H54 (cell line): ENCODE data around the gene MACROD2.

Experiments
- DNase-seq: peaks from one replicate; pipeline ENCODE4 v3.0.0; 2011; ENCODE audit warnings: low spot score, mixed read lengths; ENCODE audit not compliant: insufficient read length
- FAIRE-seq: peaks from 3 replicates; lab custom pipeline; 2011; peaks lifted over from hg19 to GRCh38; lab: Jason Lieb, UNC
- POLR2A ChIP-seq: IDR thresholded peaks from 2 replicates; pipeline ENCODE4 v1.6.1; 2011; ENCODE audit warnings: low read depth, mild to moderate bottlenecking, low read length

MACROD2 gene

DNA sequence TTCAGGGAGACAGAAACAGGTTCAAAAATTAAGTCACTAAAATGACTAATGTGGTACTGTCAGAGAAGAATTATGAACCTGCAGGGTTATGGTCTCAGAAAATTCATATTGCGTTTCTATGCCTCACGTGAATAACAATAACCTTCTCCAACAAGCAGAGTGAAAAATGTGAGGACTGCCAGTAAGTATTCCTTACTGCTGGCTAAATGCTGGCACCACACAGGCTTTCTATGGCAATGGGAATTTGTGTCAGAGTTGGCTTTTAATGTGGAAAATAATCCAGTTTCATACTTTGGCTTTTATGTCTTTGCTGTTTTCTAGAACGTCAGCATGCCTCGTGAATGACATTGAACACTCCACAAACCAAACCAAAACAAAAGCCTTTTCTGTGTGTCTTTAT is 1922.0 kb downstream of the MACROD2 start:
- FAIRE-seq (no peak), DNase-seq (no peak)

DNA sequence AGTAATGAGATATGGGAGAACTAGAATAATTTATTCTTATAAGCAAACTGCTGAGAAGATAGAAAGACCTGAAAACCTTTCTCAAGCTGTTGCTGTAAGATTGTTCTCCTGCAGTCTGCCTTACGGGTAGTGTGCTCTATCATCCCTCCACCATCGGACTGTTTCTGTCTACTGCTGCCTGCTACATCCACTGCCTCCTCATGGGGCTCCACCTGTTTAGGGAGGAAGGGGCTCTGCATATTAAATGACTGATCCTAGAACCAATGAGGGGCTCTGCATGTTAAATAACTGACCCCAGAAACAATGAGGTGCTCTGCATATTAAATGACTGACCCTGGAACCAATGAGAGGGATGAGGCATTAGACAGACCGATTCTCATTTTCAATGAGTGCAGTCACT is 1923.3 kb downstream of the MACROD2 start:
- FAIRE-seq: no peak
- DNase-seq: no peak
- no peak for TF ChIP-seq POLR2A

More for the DNA sequence above, 1922.0 kb downstream of the MACROD2 start:
- no peak for TF ChIP-seq POLR2A

GRCh38 chr20:15919118-15919517 is 1923.8 kb downstream of the MACROD2 start:
- DNase-seq (no peak), FAIRE-seq (no peak)
- TF ChIP-seq POLR2A: no peak

DNA sequence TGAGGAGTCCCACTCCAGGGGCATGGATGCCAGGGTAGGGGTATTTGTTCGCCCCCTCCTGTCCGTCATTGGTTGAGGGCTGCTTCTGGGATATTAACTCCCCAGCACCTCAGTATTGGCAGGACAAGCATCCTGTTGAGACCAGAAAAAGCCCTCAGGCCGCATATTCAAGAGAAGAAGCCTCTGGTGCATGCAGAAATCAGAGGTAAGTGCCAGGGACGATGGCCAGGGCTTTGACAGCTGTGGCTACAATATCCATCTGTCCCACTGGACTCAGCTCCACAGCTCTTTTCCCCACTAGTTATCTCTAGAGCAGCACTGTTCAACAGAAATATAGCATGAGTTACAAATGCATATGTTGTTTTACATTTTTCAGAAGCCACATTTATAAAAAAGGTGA is 1926.6 kb downstream of the MACROD2 start:
- FAIRE-seq (no peak), DNase-seq (no peak)
- no peak for TF ChIP-seq POLR2A

GRCh38 chr20:15922556-15922955 is 1927.2 kb downstream of the MACROD2 start:
- FAIRE-seq: no peak
- no peak for TF ChIP-seq POLR2A
- DNase-seq: no peak

DNA sequence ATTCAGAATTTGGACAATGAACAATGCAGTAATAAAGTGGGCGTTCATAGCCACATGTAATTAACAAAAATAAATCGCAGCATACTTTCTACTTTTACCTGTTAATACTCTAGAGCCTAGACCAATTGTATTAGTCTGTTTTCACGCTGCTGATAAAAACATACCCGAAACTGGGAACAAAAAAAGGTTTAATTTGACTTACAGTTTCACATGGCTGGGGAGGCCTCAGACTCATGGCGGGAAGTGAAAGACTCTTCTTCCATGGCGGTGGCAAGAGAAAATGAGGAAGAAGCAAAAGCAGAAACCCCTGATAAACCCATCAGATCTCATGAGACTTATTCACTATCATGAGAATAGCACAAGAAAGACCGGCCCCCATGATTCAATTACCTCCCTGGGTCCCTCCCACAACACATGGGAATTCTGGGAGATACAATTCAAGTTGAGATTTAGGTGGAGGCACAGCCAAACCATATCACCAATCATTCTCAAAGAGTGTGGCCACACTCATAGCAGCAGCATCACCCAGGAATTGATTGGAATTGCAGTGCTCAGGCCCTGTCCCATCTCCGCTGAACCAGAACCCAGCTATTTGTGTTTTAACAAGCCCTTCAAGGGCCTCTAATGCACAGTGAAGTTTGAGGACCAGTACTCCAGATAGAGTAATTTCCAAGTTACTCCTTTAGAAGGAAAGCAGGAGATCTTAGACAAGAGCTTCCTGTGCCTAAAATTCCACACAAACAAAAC is 1927.9 kb downstream of the MACROD2 start:
- no peak for FAIRE-seq
- no peak for TF ChIP-seq POLR2A
- no peak for DNase-seq

DNA sequence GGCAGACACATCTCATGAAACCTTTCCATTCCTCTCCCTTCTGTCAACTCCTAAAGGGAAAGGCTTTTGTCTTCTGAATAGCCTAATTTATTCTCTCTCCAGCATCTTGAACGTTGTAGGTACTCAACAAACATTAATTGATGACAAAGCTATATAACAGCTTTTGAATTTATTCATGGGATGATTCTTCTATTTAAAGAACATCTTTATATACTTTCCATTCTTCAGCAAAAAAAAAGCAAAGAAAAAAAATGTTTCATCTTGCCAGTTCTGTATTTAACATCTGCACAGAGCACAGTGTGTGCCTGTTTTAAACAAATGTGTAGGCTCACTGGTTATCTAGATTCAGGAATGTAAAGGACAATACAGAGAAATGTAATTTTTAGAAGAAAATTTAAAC is 1929.2 kb downstream of the MACROD2 start:
- DNase-seq (no peak), FAIRE-seq (no peak)
- TF ChIP-seq POLR2A: no peak

- DNase-seq: no peak
- TF ChIP-seq POLR2A: no peak
- FAIRE-seq: no peak
Measured at GRCh38 chr20:15925376-15925775, 1930.1 kb downstream of the MACROD2 start.

DNA sequence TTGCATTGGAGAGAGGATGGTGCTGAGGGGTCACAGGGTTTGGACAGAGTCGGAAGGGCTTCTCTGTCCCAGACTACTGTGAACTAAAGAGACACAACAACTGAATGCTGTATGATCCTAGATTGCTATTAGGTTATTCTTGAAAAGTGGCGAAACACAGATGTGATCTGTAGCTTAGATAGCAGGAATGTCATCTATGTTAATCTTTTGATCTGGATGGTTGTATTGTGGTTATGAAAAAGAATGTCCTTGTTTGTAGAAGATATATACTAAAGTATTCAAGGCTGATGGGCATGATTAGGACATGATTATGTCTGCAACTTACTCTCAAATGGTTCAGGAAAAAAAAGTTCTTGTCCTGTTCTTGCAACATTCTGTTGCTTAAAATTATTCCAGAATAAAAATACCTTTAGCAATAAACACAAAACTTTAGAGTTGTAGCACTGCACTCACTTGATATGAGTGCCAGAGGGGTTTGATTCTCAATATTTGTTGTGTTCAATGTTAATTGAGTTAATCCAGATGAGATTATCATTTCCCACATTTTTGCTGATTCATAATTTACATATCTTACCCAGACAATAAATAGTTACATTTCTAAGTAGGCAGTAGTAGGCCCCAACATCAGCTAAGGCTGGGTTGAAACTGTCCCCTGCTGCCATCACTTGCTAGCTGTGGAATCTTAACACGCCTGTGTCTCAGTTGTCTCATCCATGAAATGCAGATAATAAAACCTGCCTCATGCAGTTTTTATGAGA is 1932.8 kb downstream of the MACROD2 start:
- DNase-seq: no peak
- FAIRE-seq: no peak
- no peak for TF ChIP-seq POLR2A

DNA sequence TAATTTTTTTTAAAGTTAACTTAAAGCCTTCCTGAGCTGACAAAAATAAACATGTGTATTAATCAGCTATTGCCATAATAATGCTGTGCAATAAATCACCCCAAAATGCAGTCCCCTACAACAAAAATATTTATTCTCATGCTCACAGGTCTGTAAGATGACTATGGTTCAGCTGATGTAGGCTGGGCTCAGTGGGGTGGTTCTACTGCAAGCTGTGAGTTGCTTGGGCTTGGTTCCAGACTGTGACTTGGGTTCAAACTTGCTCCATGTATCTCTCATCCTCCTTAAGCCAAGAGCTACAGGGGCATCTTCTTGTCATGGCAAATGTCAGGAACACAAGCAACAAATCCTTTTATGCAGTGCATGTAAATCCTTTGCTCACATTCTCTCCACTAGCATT is 1933.6 kb downstream of the MACROD2 start:
- DNase-seq (no peak), FAIRE-seq (no peak)
- no peak for TF ChIP-seq POLR2A

- no peak for FAIRE-seq
- DNase-seq: no peak
- no peak for TF ChIP-seq POLR2A
Measured at GRCh38 chr20:15930311-15931305, 1935.3 kb downstream of the MACROD2 start.

DNA sequence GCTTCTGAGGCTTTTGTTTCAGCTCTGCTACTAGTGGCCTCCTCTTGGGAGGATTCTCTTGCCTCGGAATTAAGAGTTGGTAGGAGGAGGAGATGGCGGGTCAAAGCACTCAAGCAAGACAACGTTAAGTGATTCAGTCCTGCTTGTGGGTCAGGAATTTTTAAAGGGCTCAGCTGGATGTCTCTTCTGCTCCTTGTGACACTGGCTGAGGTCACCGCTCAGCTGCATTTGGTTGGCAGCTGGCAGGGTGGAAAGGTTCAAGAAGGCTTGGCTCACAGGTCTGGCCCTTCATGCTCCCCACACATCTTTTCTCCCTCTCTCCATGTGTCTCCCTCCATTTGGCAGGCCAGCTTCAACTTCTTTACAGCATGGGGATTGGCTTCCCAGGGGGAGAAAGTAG is 1936.6 kb downstream of the MACROD2 start:
- TF ChIP-seq POLR2A: no peak
- FAIRE-seq (no peak), DNase-seq (no peak)

GRCh38 chr20:15937179-15937578 is 1941.9 kb downstream of the MACROD2 start:
- FAIRE-seq: no peak
- TF ChIP-seq POLR2A: no peak

More at GRCh38 chr20:15937179-15937578, 1941.9 kb downstream of the MACROD2 start:
- no peak for DNase-seq
